COLO668 (cell line): ENCODE data around the gene IQCN.

ENCODE experiments used
- DNase-seq: peaks from one replicate; lab custom pipeline; 2025; ENCODE audit not compliant: unreplicated experiment; lab: John Stamatoyannopoulos, UW

Gene IQCN, protein sequence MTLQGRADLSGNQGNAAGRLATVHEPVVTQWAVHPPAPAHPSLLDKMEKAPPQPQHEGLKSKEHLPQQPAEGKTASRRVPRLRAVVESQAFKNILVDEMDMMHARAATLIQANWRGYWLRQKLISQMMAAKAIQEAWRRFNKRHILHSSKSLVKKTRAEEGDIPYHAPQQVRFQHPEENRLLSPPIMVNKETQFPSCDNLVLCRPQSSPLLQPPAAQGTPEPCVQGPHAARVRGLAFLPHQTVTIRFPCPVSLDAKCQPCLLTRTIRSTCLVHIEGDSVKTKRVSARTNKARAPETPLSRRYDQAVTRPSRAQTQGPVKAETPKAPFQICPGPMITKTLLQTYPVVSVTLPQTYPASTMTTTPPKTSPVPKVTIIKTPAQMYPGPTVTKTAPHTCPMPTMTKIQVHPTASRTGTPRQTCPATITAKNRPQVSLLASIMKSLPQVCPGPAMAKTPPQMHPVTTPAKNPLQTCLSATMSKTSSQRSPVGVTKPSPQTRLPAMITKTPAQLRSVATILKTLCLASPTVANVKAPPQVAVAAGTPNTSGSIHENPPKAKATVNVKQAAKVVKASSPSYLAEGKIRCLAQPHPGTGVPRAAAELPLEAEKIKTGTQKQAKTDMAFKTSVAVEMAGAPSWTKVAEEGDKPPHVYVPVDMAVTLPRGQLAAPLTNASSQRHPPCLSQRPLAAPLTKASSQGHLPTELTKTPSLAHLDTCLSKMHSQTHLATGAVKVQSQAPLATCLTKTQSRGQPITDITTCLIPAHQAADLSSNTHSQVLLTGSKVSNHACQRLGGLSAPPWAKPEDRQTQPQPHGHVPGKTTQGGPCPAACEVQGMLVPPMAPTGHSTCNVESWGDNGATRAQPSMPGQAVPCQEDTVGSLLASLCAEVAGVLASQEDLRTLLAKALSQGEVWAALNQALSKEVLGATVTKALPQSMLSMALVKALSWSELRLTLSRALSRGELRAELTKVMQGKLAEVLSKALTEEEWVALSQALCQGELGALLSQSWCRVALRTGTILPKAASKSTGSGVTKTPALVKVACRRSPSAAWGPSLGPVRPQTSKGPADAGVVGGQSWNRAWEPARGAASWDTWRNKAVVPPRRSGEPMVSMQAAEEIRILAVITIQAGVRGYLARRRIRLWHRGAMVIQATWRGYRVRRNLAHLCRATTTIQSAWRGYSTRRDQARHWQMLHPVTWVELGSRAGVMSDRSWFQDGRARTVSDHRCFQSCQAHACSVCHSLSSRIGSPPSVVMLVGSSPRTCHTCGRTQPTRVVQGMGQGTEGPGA (N-terminal part only)

DNA sequence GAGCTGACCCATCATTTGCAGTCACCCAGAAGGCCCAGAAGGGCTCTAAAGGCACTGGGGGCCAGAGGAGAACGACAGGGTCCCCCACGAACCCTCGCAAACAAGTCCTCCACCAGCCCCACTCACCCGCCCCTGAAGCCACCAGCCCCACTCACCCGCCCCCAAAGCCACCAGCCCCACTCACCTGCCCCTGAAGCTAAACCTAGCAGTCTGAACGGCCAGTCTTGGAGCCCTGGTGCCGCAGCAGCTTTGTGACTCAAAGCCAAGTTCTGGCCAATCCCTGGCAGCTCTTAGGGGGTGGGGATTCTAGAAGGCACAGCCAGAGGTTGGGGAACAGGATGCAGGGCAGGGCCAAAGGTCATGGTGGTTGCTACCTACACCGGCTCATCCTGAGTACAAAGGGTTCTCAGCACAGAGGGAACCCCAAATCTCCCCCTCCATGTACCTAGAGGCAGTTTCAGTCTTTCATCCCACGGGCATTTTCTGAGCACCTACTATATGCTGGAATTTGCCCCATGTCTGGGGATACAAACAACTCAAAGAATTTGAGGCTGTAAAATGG lies at the start of gene IQCN:
Gene IQCN, minus strand, starts transcription at position 234 of the 562 bp plus-strand sequence. CDS start 4,974 bp downstream, outside the sequence.
- DNase-seq: peak; percentile 13

DNA sequence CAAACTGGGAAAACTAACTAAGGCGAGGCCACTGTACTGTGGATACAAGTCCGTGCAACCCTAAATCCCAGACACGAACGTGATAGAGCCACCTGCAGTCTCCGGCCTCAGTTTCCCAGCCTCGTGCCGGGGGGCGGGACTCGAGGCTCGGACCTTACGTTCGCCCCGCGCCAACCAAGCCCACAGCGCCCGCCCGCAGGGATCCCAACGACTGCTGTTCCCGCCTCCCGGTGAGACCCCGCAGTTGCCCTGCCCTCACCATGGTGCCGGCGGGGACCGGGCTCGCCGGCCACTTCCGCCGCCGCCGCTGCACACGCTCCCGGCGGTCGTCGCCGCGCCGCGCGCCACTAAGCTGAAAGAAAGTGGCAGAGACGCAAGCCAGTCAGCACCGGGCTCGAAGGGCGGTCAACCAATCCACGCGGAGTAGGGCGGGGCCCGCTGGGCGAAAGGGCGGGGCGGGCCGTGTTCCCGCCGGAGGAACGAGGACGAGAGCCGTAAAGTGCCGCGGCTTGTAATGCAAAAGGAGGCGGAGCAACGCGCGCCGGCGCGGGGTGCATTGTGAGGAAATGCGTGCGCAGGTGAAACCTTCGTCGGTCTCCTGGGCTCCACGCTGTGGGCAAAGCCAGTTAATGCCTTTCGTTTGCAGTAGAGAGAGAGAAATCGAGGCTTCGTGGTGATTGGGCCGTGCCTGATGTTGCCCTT lies 48.7 kb upstream of the IQCN start, which contains the start of gene LSM4:
Gene LSM4, minus strand, starts transcription at position 318 of the 702 bp plus-strand sequence. Its CDS starts 56 bp downstream, at position 262.
- peak; percentile 99 for DNase-seq

DNA sequence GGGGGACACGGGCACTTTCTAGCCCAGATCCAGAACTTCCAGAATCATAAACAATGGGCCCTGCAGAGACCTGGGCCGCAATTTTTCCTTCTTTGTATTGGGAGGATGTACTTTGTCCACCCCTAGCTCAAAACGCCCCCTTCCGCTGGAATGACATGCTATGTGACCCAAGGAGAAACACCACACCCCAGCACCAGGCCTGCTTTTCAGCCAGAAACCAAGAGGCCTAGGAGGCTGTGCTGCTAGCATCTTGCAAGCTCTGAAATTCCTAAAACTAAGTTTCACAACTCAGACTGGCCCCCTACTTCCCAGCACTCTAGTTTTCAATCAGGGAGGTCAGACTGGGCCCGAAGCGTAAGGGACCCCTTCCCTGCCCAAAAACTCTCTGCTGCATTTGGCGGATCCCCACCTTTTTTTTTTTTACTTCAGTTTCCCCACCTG lies 48.1 kb upstream of the IQCN start:
- DNase-seq: peak; percentile 63

DNA sequence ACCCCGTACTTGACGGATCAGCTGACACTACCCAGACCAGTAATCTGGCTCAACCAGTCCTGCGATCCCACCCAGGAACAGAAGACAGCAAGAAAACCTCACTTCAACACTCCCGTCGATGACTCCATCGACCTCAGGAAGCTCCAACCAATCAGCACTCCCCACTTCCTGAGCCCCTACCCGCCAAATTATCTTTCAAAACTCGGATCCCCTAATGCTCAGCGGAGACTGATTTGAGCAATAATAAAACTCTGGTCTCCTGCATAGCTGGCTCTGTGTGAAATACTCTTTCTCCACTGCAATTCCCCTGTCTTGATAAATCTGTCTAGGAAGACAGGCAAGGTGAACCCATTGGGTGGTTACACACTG lies 47.5 kb upstream of the IQCN start:
- peak; percentile 5 for DNase-seq

DNA sequence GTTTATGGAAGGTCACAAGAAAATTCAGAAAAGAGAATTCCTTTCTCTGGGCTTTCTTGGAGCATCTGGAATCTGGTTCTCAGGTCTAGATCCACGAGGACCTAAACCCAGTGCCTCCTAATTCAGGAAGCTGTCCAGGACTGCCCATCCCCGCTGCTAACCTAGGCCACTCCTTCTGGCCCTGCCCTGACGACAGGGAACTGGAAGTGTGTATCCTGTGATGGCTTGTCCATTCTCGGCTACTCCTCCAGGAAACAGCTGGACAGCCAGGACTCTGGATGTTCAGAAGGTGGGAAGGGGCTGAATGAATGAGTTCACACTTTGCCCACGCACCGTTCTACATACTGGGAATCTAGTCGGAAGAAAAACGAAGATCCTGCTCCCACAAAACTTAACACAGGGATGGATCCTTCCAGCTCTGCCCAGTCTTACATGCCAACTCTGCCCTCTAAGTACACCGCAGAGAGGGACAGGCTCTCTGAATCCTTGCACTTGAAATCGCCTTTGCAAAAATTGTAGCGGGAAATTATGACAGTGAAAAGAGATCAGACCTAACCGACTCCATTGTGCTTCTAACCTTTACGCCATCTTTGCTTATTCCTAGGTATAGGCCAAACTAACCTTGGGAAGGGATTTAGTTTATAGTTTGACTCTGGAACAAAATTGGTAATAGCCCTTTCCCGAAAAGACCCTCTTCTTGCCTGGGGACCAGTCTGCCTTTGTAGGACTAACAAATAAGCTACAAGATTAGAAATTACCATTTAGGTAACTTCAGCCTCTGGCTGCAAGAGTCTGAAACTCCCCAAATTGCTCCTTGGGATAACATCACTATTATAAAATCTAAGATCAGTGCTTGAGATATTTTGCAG lies 46.8 kb upstream of the IQCN start:
- DNase-seq: no peak

DNA sequence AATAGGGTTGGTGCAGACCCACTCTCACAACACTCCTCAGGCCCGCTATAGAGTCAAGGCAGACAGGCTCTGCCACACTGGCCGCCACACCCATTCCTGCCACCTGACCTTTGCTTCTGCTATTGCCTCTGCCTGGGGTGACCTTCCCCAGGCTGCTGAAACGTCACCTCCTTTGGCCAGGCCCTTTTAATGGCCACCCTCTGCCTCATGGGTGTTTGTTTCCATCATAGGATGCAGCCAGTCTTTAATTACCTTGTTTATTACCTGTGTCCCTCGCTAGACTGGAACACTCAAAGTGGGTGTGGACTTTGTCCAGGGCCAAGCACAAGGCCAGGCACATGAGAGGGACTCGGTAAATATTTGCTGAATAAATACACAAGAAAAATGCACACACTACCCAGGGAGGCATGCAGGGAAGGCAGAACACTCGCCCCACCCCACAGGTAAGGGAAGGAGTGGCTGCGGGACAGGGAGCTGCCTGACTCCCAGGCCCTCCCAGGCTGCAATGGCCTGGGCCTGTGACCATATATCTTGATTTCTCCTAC lies 45.4 kb upstream of the IQCN start:
- DNase-seq: peak; percentile 48

DNA sequence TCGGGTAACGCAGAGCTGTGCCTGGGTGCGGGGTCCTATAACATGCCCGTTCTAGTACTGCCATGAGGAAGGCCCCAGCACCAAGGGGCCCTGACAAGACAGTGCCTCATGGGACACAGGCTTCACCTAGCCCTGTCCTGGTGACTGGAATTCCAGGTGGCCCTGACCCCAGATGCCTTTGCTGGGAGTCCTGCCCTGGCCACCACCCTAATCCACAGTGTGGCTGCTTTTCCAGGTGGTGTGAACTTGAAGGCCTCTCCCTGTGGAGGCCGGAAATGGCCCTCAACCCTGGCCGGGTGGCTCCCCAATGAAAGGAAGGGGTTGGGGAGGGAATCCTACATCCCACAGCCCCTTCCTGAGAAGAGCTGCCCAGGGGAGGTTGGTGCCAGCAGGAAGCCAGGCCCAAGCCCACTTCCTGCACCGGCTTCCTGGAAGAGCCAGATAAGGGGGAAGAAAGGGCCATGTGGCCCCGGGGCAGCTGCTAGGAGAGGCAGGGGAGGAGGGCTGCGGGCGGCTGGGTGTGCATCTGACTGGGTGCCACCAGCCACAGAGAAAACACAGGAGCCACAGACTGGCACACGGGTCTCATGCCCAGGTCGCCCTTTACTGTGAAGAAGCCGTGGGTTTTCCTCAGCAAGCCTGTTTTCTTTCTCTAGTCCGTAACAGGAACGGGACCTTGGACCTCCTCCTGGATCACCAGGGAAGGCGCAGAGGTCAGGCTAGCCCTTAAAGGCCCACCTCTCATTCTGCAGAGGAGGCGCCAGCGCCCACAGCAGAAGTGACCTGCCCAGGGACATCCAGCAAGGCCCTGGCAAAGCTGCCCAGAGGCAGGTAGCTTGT lies 43.9 kb upstream of the IQCN start:
- DNase-seq: peak; percentile 42

DNA sequence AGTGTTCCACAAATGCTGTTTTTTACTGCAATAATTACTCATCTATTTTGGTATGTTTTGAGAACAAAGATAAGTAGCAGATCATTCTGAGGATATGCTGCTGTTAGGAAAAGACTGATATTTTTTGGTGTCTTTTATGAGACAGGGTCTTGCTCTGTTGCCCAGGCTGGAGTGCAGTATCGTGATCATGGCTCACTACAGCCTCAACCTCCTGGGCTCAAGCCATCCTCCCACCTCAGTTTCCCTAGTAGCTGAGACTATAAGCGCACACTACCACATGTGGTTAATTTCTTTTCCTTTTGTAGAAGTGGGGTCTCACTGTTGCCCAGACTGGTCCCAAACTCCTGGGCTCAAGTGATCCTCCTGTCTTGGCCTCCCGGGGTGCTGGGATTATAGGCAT lies 39.1 kb upstream of the IQCN start:
- DNase-seq: no peak

DNA sequence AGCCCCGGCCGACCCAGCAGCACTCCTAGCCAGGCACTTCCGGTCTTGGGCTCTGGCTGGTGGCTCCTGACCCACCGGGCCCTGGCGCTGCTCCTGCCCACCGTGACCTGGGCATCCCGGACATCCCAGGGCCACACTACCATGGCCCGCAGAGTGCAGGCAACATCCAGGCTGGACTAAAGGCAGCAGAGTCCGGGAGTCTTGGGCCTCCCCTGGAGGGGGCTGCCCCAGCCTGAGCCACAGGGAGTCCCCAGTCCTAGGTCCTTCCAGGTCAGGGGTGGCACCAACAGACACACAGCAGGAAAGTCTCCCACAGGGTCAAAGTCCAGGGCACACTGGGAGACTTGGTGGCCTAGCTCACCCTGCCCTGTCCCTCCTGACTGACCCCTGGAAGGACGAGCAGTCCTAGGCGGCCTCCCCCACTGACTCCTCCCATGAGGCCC lies 37.9 kb upstream of the IQCN start:
- no peak for DNase-seq

DNA sequence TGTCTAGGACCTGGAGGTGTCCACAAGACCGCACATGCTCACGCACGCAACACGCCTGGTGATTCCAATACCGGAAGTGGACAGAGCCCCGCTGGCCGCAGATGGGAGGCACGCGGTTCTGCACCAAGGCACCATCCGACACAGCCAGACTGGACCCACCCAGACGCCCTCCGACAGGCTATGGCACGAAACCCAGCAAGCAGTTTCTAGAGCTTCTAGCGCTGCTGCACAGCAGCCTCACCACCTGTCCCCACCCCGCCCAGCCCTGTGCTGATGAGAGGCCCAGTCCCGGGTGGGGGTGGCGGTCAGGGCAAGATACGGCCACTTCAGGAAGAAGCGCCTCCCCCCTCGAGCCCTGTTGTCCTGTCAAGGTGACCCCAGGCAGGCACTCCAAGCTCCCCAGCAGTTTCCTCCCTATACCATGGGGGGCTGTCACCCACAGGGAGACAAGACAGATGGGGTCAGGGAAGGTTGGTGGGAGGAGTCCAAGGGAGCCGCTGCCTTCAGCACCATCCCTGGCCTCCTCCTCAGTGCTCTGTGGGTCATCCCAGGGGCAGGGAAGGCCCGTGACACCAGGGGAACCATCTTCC lies 37.3 kb upstream of the IQCN start:
- DNase-seq: no peak

DNA sequence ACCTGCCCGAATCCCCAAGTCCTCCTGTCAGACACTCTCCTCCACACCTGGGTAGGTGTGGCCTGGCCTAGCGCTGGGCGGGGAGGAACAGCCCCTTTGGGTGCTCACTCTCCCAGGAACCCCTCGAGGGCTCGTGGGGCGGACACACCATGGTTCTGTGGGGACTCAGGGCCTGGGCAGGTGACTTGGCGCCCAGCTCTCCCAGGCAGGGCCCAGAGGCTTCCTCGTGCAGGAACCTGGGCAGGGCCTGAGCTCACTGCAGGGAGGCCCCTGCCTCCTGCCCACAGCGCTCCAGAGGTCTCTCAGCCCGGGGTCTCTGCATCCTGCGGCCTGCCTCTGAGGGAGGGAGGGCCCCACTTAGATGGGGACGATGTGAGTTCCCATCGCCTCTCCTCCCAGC lies 36.7 kb upstream of the IQCN start:
- DNase-seq: no peak

DNA sequence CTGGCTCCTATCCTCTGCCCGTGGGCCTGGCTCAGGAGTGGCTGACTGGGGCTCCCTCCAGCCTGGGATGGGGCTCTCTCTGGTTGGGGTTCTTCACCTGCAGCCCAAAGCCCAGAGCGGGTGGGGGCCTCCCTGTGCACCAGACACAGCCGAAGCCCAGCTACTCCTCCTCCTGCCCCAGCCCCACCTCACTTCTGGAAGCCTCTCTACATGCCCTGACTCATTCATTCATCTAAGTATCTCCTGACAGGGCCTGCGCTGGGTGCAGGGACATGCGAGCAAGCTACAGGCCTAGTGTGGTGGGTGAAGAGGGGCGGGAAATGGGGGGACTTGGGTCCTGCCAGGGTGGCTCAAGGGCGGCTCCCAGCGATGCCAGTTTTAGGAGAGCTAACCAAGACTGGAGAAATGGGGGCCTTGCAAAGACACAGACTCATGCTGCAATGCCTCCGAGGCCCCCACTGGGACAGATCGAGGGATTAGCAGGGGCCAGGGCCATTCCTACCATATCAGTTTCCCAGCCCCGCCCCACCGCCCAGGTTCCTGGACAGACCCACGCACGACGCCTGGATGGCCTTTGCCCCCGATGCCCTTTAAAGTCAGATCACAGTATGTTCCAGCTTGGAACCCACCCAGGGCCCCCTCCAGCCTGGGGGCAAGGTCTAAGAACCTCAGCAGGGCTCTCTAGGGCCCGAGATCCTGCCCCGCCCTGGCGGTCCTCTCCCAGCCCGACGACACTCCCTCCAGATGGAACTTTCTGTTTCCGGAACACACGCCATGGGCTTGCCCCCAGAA lies 36.1 kb upstream of the IQCN start:
- DNase-seq: no peak

DNA sequence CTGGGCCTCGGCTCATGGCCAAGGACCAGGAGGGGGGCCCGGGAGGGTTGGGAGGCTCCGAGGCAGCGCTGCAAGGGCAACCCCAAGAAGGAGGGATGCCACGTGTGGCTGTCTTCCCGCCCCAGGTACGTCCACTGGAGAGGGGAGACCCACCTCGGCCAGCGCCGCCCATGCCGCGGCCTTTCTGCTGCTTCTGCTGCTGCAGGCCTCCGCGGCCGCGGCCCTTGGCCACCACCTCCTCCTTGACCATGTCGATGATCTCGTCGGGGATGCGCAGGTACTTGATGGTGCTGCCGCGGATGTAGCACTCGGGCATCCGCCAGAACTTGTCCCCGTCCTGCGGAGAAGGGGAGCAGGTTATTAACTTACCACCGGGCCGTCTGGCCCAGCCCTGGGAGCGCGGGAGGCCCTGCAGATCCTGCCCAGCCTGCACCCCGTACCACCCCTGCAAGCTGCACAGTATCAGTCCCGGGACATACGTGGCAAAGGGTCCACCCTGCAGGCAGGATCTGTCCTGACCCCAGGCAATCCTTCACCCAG lies 35.3 kb upstream of the IQCN start:
- no peak for DNase-seq

DNA sequence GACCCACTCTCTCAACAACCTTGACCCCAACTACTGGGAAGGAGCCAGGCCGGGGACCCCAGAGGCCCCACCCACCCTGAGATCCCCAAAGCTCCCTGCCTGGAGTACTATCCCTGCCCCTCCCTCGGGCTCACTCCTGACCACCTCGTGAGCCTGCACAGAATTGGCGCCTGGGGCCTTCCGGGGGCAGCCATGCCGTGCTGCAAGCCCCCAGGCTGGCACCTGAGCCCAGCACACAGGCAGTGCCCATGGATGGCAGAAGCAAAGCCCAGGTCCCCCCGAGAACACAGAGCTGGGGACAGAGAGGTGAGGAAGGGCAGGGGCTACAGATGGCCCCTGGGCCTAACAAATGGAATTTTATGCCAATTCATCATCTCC lies 34.7 kb upstream of the IQCN start:
- no peak for DNase-seq

DNA sequence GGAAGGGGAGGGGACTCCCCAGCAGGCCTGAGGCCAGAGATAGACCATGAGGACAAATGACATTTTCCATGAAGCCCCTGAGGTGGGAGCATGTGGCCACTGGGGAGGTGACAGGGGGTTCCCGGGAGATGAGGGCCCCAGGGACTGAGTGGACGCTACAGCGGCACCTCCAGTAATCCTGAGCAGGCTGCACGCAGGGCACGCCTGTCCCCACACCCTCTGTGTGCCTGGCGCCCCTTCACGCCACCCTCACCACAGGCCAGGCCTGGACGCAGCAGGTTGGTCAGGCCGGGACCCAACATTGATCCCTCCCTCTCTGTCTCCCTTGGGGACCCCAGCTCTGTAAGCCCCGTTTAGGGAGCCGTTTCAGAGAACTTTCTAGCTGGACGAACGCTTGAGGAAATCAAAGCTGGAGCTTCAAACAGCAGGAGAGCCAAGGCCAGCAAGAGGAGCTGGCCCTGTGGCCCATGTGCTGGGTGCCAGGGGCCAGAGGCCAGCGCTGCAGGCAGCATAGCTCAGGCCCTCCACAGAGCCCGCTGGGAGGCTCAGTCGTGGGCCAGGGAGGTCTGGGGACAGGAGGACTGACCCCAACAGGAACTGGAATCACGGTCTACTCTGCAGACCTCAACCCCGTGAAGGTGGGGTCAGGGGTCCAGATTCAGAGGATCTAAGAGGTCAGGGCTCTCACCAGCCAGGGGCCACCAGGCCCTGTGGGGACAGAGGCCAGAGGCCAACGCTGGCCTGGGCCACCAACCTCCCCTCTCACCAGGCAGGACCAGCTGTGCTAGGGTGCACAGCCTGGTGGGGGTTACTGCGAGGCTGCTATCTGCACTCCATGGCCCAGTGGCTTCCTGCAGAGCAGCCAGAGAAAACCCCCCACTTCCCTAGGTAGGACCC lies 34.0 kb upstream of the IQCN start:
- DNase-seq: no peak

DNA sequence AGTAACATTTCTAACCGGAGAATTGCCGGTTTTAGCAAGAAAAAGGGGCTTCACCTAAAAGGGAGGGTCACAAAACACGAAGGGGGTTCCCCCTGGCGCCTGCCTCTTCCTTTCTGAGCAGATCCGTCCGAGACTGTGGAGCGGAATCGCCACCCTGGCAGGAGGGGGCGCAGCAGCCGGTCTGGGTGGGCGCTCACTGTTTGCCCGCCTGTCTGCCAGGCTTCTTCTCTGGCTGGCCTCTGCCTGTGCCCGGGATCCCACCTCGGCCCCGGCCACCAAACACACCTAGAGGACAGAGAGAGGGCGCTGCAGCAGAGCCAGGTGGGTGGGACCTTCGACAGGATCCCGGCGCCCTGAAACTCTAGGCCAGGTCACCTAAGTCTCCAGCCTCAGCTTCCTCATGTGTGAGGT lies 33.0 kb upstream of the IQCN start:
- no peak for DNase-seq
